ENCODE measurements around the gene ZNF512B. TPM values are rescaled to one million over a fixed set of nuclear protein-coding genes. Genes with fewer than 3 reads are reported as not detected.

ZNF512B gene
- total RNA-seq, 4 donors from 2014 or later, result 5.7 to 10.9 (median 8.8) TPM

GRCh38 chr20:63955827-63956663 lies 13.7 kb downstream of the ZNF512B start, which contains the start of gene UCKL1:
Gene UCKL1 (minus strand): TSS chr20:63956416. CDS start chr20:63956372, 44 bp downstream.
- intact Hi-C loops (cut with DNase I; ENCODE audit: low total_unique reads) (loop anchor here (5.0 kb wide), 1 partner anchor 106 kb away; the partner anchor contains the start of gene TCEA2), in situ Hi-C loops (cut with MboI; ENCODE audit: low sequenced_read_pairs in 4 of 4) (no loop called here)
- peak; percentile 85 to 91 for DNase-seq
- H3K27me3 ChIP-seq, result no peaks in the 10 kb centered on the region
- peaks cover 34 to 59% of the 10 kb centered on the region in 2 donors for H3K4me1 ChIP-seq
- peak in 1 of 5 experiments; percentile 7 for TF ChIP-seq CTCF (IDR thresholded peaks at IDR 0.05 in 4 of 5, conservative IDR thresholded peaks at IDR 0.05 in 1 of 5)
- peak; percentile 90 to 93 for TF ChIP-seq POLR2A (IDR thresholded peaks at IDR 0.05)
- peak within 1 kb of the TSS; percentile 76 to 99 (median 86) for H3K4me3 ChIP-seq
- H3K9me3 ChIP-seq, result no peaks in the 10 kb centered on the region
- H3K27ac ChIP-seq, result peak within 1 kb of the TSS; percentile 92 to 98 (median 96)
- ATAC-seq, result peak; percentile 72
- H3K36me3 ChIP-seq, result peaks cover 0 to 8% of the 10 kb centered on the region in 2 donors

GRCh38 chr20:63955281-63955826 lies 14.4 kb downstream of the ZNF512B start:
- peak; percentile 18 to 22 for ATAC-seq

GRCh38 chr20:63953764-63954429 lies 15.8 kb downstream of the ZNF512B start:
- Histone ChIP-seq H3K4me1 (peaks cover 56 to 80% of the 10 kb centered on the region in 2 donors), H3K9me3 (no peaks in the 10 kb centered on the region), H3K27me3 (no peaks in the 10 kb centered on the region), H3K27ac (peak overlapping the region; percentile 92 to 98 (median 96)), H3K36me3 (no peaks in the 10 kb centered on the region), H3K4me3 (no peak overlapping the region)
- no peak for DNase-seq
- TF ChIP-seq POLR2A (IDR thresholded peaks at IDR 0.05) (no peak), CTCF (IDR thresholded peaks at IDR 0.05 in 4 of 5, conservative IDR thresholded peaks at IDR 0.05 in 1 of 5) (no peak)
- in situ Hi-C loops (cut with MboI; ENCODE audit: low sequenced_read_pairs in 4 of 4), result no loop called here
- intact Hi-C loops (cut with DNase I; ENCODE audit: low total_unique reads), result no loop called here
- ATAC-seq, result no peak

More at GRCh38 chr20:63955281-63955826, 14.4 kb downstream of the ZNF512B start:
- Histone ChIP-seq H3K4me3 (peak overlapping the region; percentile 76 to 99 (median 86)), H3K27me3 (no peaks in the 10 kb centered on the region), H3K36me3 (peaks cover 0 to 7% of the 10 kb centered on the region in 2 donors), H3K9me3 (no peaks in the 10 kb centered on the region), H3K4me1 (peaks cover 41 to 66% of the 10 kb centered on the region in 2 donors), H3K27ac (peak overlapping the region; percentile 92 to 98 (median 96))
- peak in 1 of 2 donors; percentile 45 for DNase-seq
- in situ Hi-C loops (cut with MboI; ENCODE audit: low sequenced_read_pairs in 4 of 4) (no loop called here), intact Hi-C loops (cut with DNase I; ENCODE audit: low total_unique reads) (loop anchor here (5.0 kb wide), 1 partner anchor 107 kb away; the partner anchor contains the start of gene TCEA2)
- TF ChIP-seq CTCF (IDR thresholded peaks at IDR 0.05 in 4 of 5, conservative IDR thresholded peaks at IDR 0.05 in 1 of 5) (peak; percentile 22 to 63 (median 46)), POLR2A (IDR thresholded peaks at IDR 0.05) (no peak)

GRCh38 chr20:63952769-63953168 lies 17.0 kb downstream of the ZNF512B start:
- Histone ChIP-seq H3K36me3 (no peaks in the 10 kb centered on the region), H3K27me3 (no peaks in the 10 kb centered on the region), H3K4me3 (no peak overlapping the region), H3K27ac (peak overlapping the region; percentile 92 to 98 (median 96)), H3K4me1 (peaks cover 65 to 89% of the 10 kb centered on the region in 2 donors), H3K9me3 (no peaks in the 10 kb centered on the region)
- TF ChIP-seq CTCF (IDR thresholded peaks at IDR 0.05 in 4 of 5, conservative IDR thresholded peaks at IDR 0.05 in 1 of 5) (no peak), POLR2A (IDR thresholded peaks at IDR 0.05) (no peak)
- no peak for ATAC-seq
- in situ Hi-C loops (cut with MboI; ENCODE audit: low sequenced_read_pairs in 4 of 4), result no loop called here
- DNase-seq, result peak in 1 of 2 donors; percentile 53
- intact Hi-C loops (cut with DNase I; ENCODE audit: low total_unique reads), result no loop called here
